ENCODE results near the gene HELZ2. TPM values are rescaled to one million over a fixed set of nuclear protein-coding genes. Genes with fewer than 3 reads are reported as not detected.

HELZ2 gene
- total RNA-seq, 1 donor from 2014 or later, result 55.4 TPM

- DNase-seq (ENCODE audit: low read depth), result no peak
Observed at GRCh38 chr20:63549679-63550282, 24.3 kb downstream of the HELZ2 start.

- no peak for DNase-seq (ENCODE audit: low read depth)
Observed at GRCh38 chr20:63549019-63549418, 25.0 kb downstream of the HELZ2 start.

- no peak for DNase-seq (ENCODE audit: low read depth)
Observed at GRCh38 chr20:63548542-63548941, 25.5 kb downstream of the HELZ2 start.

GRCh38 chr20:63547725-63548480 lies 26.1 kb downstream of the HELZ2 start, which contains the start of gene SRMS:
Gene SRMS, minus strand, starts transcription at chr20:63547749. Its CDS starts 286 bp downstream, at chr20:63547463.
- no peak for DNase-seq (ENCODE audit: low read depth)

GRCh38 chr20:63546956-63547724 lies 26.9 kb downstream of the HELZ2 start:
- no peak for DNase-seq (ENCODE audit: low read depth)

GRCh38 chr20:63546256-63546955 lies 27.6 kb downstream of the HELZ2 start:
- DNase-seq (ENCODE audit: low read depth), result no peak

- DNase-seq (ENCODE audit: low read depth), result no peak
Observed at GRCh38 chr20:63545814-63546213, 28.2 kb downstream of the HELZ2 start.

- DNase-seq (ENCODE audit: low read depth), result peak; percentile 33
Observed at GRCh38 chr20:63544958-63545516, 29.0 kb downstream of the HELZ2 start.

GRCh38 chr20:63544241-63544957 lies 29.6 kb downstream of the HELZ2 start:
- no peak for DNase-seq (ENCODE audit: low read depth)

- DNase-seq (ENCODE audit: low read depth), result no peak
Observed at GRCh38 chr20:63543733-63544132, 30.3 kb downstream of the HELZ2 start.

- DNase-seq (ENCODE audit: low read depth), result no peak
Observed at GRCh38 chr20:63543131-63543530, 30.9 kb downstream of the HELZ2 start.

- DNase-seq (ENCODE audit: low read depth), result no peak
Observed at GRCh38 chr20:63542696-63543095, 31.3 kb downstream of the HELZ2 start.

- no peak for DNase-seq (ENCODE audit: low read depth)
Observed at GRCh38 chr20:63542031-63542559, 31.9 kb downstream of the HELZ2 start.

GRCh38 chr20:63541371-63541770 lies 32.7 kb downstream of the HELZ2 start:
- DNase-seq (ENCODE audit: low read depth), result no peak

GRCh38 chr20:63540417-63541186 lies 33.4 kb downstream of the HELZ2 start:
- DNase-seq (ENCODE audit: low read depth), result no peak

- no peak for DNase-seq (ENCODE audit: low read depth)
Observed at GRCh38 chr20:63539441-63540370, 34.3 kb downstream of the HELZ2 start.

GRCh38 chr20:63539092-63539430 lies 35.0 kb downstream of the HELZ2 start:
- no peak for DNase-seq (ENCODE audit: low read depth)

GRCh38 chr20:63538204-63539091 lies 35.6 kb downstream of the HELZ2 start:
- DNase-seq (ENCODE audit: low read depth), result no peak
